GF-D8 (cell line): ENCODE measurements around the gene RHOXF2.

Experiments
- DNase-seq: peaks from one replicate; lab custom pipeline; 2025; lab: John Stamatoyannopoulos, UW

The RHOXF2 gene

DNA sequence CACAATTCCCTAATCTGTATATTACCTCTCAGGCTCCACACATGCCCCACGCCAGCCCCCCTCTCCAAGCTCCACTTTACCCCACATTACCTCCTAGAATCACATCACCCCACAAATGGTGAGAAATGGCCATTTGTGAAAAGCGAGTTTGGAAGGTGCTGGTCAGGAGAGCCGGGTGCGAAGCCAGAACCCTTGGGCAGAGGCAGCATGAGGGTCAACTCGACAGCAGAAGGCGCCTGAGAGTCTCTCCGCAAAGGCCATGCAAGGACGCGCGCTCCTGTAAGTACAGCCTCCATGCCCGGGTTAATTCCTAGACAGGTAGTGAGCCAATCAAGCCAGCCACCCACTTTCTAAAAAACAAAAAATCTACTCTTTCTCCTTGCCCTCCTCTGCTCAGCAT, 42.4 kb downstream of the RHOXF2 start:
- DNase-seq = no peak

GRCh38 chrX:120205816-120206753, 47.7 kb downstream of the RHOXF2 start:
- no peak for DNase-seq

DNA sequence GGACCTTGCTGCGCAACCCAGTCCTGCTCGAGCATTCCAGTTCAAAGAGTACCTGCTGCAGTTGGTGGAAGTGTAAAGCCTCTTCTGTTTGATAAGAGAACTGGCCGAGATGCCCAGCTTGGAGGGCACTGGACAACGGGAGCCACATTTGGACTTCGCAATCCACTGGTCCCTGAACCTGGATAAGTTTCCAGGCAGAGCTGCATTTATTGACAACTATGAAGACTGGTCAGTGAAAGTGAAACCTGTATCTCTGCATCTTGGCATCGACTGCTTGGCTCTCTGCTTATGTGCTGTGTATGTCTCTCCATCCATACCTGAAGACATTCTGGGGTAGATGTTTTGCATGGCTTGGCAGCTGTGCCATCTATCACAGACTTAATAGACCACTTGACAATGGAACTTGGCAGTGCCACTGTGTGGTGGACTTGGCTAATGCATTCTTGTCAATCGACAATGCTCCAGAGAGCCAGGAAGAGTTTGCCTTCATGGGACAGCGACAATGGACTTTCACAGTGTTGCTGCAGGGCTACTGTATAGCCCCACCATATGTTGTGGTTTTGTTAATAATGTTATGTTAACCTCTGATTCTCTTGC, 48.7 kb downstream of the RHOXF2 start:
- no peak for DNase-seq

- DNase-seq = peak; percentile 0
These were observed 55.2 kb downstream of the RHOXF2 start for GRCh38 chrX:120213438-120214265.
